ENCODE data around the gene JUNB. TPM values are rescaled to one million over a fixed set of nuclear protein-coding genes. Genes with fewer than 3 reads are reported as not detected.

The JUNB gene
- total RNA-seq, 3 donors from 2014 or later (not counting 1 experiment from before 2014, with no cell fraction given), result 781 to 903 (median 859) TPM

DNA sequence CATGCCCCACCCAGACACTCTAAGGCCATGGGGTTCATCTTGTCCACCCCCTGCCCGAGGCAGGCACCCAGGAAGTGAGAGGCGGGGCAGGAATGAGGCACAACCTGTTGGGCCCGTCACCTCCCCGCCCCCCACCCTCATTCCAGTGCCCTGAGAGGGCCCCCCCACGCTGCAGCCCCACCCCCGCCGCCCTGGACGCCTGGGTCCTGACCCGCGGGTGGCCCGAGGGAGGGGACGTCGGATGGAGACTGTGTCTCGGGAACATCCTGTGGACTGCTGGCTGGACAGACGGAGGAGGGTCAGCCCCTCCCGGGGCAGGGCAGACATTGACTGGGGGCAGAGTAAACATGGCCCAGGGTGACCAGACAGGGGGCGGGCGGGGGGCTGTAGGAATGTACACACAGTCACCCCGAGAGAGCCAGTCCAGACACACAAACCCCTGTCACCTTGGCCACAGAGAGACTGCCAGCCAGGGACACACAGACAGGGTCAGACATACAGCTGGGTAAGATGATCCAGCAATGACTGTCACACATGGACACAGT lies 7.4 kb upstream of the JUNB start:
- intact Hi-C loops (cut with micrococcal nuclease), result loop anchor here (10.0 kb wide), 1 partner anchor 261 kb away; no protein-coding TSS in a partner anchor
- H3K4me1 Mint-ChIP-seq, result peaks cover 7 to 19% of the 10 kb centered on the region in 2 donors
- 63% methylated on average over 17 of the region's 19 CpGs for WGBS (ENCODE audit: insufficient coverage)
- H3K4me3 Mint-ChIP-seq, result peak overlapping the region; percentile 17
- Histone ChIP-seq H3K4me1 (ENCODE audit: control insufficient read depth, insufficient read depth, low read length) (peaks cover 77% of the 10 kb centered on the region), H3K27me3 (ENCODE audit: control insufficient read depth, insufficient read depth, low read length) (no peaks in the 10 kb centered on the region), H3K36me3 (ENCODE audit: control insufficient read depth, insufficient read depth, low read length) (no peaks in the 10 kb centered on the region), H3K4me3 (ENCODE audit: low read length) (no peak overlapping the region), H3K27ac (ENCODE audit: low read length) (peak overlapping the region; percentile 98), H3K9me3 (ENCODE audit: control insufficient read depth, insufficient read depth, low read length) (no peaks in the 10 kb centered on the region)
- no peaks in the 10 kb centered on the region for H3K9me3 Mint-ChIP-seq
- peak overlapping the region in 1 of 2 donors; percentile 19 for H3K27ac Mint-ChIP-seq
- H3K27me3 Mint-ChIP-seq (ENCODE audit: low read depth in 2 of 2), result no peaks in the 10 kb centered on the region
- H3K36me3 Mint-ChIP-seq, result no peaks in the 10 kb centered on the region
- TF ChIP-seq, protein P1, sequence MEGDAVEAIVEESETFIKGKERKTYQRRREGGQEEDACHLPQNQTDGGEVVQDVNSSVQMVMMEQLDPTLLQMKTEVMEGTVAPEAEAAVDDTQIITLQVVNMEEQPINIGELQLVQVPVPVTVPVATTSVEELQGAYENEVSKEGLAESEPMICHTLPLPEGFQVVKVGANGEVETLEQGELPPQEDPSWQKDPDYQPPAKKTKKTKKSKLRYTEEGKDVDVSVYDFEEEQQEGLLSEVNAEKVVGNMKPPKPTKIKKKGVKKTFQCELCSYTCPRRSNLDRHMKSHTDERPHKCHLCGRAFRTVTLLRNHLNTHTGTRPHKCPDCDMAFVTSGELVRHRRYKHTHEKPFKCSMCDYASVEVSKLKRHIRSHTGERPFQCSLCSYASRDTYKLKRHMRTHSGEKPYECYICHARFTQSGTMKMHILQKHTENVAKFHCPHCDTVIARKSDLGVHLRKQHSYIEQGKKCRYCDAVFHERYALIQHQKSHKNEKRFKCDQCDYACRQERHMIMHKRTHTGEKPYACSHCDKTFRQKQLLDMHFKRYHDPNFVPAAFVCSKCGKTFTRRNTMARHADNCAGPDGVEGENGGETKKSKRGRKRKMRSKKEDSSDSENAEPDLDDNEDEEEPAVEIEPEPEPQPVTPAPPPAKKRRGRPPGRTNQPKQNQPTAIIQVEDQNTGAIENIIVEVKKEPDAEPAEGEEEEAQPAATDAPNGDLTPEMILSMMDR (IDR thresholded peaks at IDR 0.05), result no peak
- DNase-seq (no peak), ATAC-seq (no peak)

DNA sequence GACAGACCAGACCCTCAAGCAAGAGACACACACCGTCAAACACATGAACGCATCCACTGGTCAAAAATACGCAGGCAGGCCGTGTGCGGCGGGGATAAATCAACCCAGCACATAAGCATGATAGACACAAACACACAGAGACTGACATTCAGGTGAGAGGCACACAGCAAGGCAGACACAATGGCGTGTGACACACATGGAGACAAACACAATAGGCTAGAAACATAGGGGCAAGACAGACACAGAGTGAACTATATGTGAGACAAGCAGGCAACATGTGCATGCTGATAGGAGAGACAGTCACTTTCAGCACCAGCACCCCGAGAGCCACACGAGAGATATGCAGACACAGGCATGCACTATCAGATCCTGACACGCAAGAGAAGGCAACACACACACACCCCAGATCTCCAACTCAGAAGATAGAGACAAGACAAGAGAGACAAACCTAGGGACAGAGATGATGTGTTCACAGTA lies 6.9 kb upstream of the JUNB start:
- ATAC-seq, result no peak
- intact Hi-C loops (cut with micrococcal nuclease), result loop anchor here (10.0 kb wide), 1 partner anchor 260 kb away; no protein-coding TSS in a partner anchor
- 81% methylated on average over 10 of the region's 10 CpGs for WGBS (ENCODE audit: insufficient coverage)

DNA sequence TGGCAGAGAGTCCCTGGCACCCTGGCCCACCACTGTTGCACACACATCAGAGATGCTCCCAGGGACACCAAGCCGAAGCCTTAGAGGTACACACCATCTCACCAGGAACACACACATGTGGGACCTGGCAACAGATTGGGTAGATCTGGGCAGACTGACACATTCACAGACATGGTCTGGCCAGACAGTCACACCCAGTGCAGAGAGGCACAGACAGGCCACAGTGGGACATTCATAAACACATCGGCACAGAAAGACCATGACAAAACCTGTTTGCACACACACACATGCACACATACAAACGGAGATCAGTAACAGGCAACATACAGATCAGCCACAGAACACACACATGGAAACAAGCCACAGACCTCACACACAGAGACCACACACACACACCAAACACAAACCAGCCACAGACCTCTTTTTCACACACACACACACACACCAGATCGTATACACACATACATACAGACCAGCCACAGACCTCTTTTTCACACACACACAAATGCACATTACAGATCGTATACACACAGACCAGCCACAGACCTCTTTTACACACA lies 6.3 kb upstream of the JUNB start:
- intact Hi-C loops (cut with micrococcal nuclease), result loop anchor here (5.0 to 10.0 kb wide), 2 partner anchors 260 to 317 kb away; partner anchors contain the start of gene LYL1
- Mint-ChIP-seq H3K9me3 (no peaks in the 10 kb centered on the region), H3K36me3 (no peaks in the 10 kb centered on the region), H3K4me3 (no peak overlapping the region), H3K27me3 (ENCODE audit: low read depth in 2 of 2) (no peaks in the 10 kb centered on the region), H3K27ac (no peak overlapping the region), H3K4me1 (peaks cover 11 to 20% of the 10 kb centered on the region in 2 donors)
- DNase-seq (peak; percentile 68 to 83), ATAC-seq (peak; percentile 17 to 23 (median 23))
- H3K4me1 ChIP-seq (ENCODE audit: control insufficient read depth, insufficient read depth, low read length), result peaks cover 72% of the 10 kb centered on the region
- no peaks in the 10 kb centered on the region for H3K27me3 ChIP-seq (ENCODE audit: control insufficient read depth, insufficient read depth, low read length)
- TF ChIP-seq, protein P1 (IDR thresholded peaks at IDR 0.05), result no peak
- H3K36me3 ChIP-seq (ENCODE audit: control insufficient read depth, insufficient read depth, low read length), result no peaks in the 10 kb centered on the region
- H3K27ac ChIP-seq (ENCODE audit: low read length), result peak overlapping the region; percentile 98
- 25% methylated on average over 5 of the region's 5 CpGs for WGBS (ENCODE audit: insufficient coverage)
- H3K9me3 ChIP-seq (ENCODE audit: control insufficient read depth, insufficient read depth, low read length), result no peaks in the 10 kb centered on the region
- no peak overlapping the region for H3K4me3 ChIP-seq (ENCODE audit: low read length)

More for the DNA sequence above, 6.9 kb upstream of the JUNB start:
- Histone ChIP-seq H3K4me1 (ENCODE audit: control insufficient read depth, insufficient read depth, low read length) (peaks cover 77% of the 10 kb centered on the region), H3K4me3 (ENCODE audit: low read length) (no peak overlapping the region), H3K9me3 (ENCODE audit: control insufficient read depth, insufficient read depth, low read length) (no peaks in the 10 kb centered on the region), H3K27me3 (ENCODE audit: control insufficient read depth, insufficient read depth, low read length) (no peaks in the 10 kb centered on the region), H3K27ac (ENCODE audit: low read length) (peak overlapping the region; percentile 98), H3K36me3 (ENCODE audit: control insufficient read depth, insufficient read depth, low read length) (no peaks in the 10 kb centered on the region)
- Mint-ChIP-seq H3K36me3 (no peaks in the 10 kb centered on the region), H3K27me3 (ENCODE audit: low read depth in 2 of 2) (no peaks in the 10 kb centered on the region), H3K27ac (no peak overlapping the region), H3K9me3 (no peaks in the 10 kb centered on the region), H3K4me1 (peaks cover 11 to 19% of the 10 kb centered on the region in 2 donors), H3K4me3 (no peak overlapping the region)
- DNase-seq, result peak in 1 of 2 donors; percentile 75
- TF ChIP-seq, protein P1 (IDR thresholded peaks at IDR 0.05), result no peak
